ENCODE data around the gene IL15RA. TPM values are rescaled to one million over a fixed set of nuclear protein-coding genes. Genes with fewer than 3 reads are reported as not detected.

Gene IL15RA
- total RNA-seq, 1 donor from 2014 or later = 23.1 TPM

GRCh38 chr10:5956146-5956936 lies 21.0 kb downstream of the IL15RA start:
- Histone ChIP-seq H3K4me3 (ENCODE audit: low read depth, low read length) (no peak overlapping the region), H3K27me3 (ENCODE audit: control insufficient read depth, insufficient read depth, low read length) (no peaks in the 10 kb centered on the region), H3K36me3 (ENCODE audit: control insufficient read depth, insufficient read depth, low read length) (no peaks in the 10 kb centered on the region)
- no peak for TF ChIP-seq CTCF (IDR thresholded peaks at IDR 0.05; ENCODE audit: insufficient read depth, low read length, poor library complexity, severe bottlenecking)
- DNase-seq (ENCODE audit: low read depth) = no peak

- DNase-seq (ENCODE audit: low read depth) = no peak
- Histone ChIP-seq H3K4me3 (ENCODE audit: low read depth, low read length) (no peak overlapping the region), H3K36me3 (ENCODE audit: control insufficient read depth, insufficient read depth, low read length) (no peaks in the 10 kb centered on the region), H3K27me3 (ENCODE audit: control insufficient read depth, insufficient read depth, low read length) (no peaks in the 10 kb centered on the region)
- TF ChIP-seq CTCF (IDR thresholded peaks at IDR 0.05; ENCODE audit: insufficient read depth, low read length, poor library complexity, severe bottlenecking) = no peak
Measured at GRCh38 chr10:5953676-5954075, 23.7 kb downstream of the IL15RA start.

- Histone ChIP-seq H3K4me3 (ENCODE audit: low read depth, low read length) (no peak overlapping the region), H3K27me3 (ENCODE audit: control insufficient read depth, insufficient read depth, low read length) (no peaks in the 10 kb centered on the region), H3K36me3 (ENCODE audit: control insufficient read depth, insufficient read depth, low read length) (no peaks in the 10 kb centered on the region)
- no peak for TF ChIP-seq CTCF (IDR thresholded peaks at IDR 0.05; ENCODE audit: insufficient read depth, low read length, poor library complexity, severe bottlenecking)
- DNase-seq (ENCODE audit: low read depth) = no peak
Measured at GRCh38 chr10:5952731-5953385, 24.5 kb downstream of the IL15RA start.

GRCh38 chr10:5951721-5952407 lies 25.5 kb downstream of the IL15RA start:
- no peak for TF ChIP-seq CTCF (IDR thresholded peaks at IDR 0.05; ENCODE audit: insufficient read depth, low read length, poor library complexity, severe bottlenecking)
- no peak for DNase-seq (ENCODE audit: low read depth)
- H3K27me3 ChIP-seq (ENCODE audit: control insufficient read depth, insufficient read depth, low read length) = no peaks in the 10 kb centered on the region
- no peaks in the 10 kb centered on the region for H3K36me3 ChIP-seq (ENCODE audit: control insufficient read depth, insufficient read depth, low read length)
- no peak overlapping the region for H3K4me3 ChIP-seq (ENCODE audit: low read depth, low read length)

GRCh38 chr10:5951167-5951711 lies 26.1 kb downstream of the IL15RA start:
- Histone ChIP-seq H3K4me3 (ENCODE audit: low read depth, low read length) (no peak overlapping the region), H3K27me3 (ENCODE audit: control insufficient read depth, insufficient read depth, low read length) (no peaks in the 10 kb centered on the region), H3K36me3 (ENCODE audit: control insufficient read depth, insufficient read depth, low read length) (no peaks in the 10 kb centered on the region)
- DNase-seq (ENCODE audit: low read depth) = no peak
- no peak for TF ChIP-seq CTCF (IDR thresholded peaks at IDR 0.05; ENCODE audit: insufficient read depth, low read length, poor library complexity, severe bottlenecking)
